Activated CD4-positive, alpha-beta T cell treated with anti-CD3 and anti-CD28 coated beads for 4 hours (primary cell): ENCODE data around the gene PCDHA11.
"Not testable (repeated sequence)": the region's sequence is repeated elsewhere in the genome, so short reads cannot be mapped to it uniquely, and the experiment has no call there.

Source experiments
- DNase-seq, 2 donors: peaks; one replicate each; pipeline ENCODE4 v3.0.0-alpha.2; 2020

PCDHA11 gene, protein sequence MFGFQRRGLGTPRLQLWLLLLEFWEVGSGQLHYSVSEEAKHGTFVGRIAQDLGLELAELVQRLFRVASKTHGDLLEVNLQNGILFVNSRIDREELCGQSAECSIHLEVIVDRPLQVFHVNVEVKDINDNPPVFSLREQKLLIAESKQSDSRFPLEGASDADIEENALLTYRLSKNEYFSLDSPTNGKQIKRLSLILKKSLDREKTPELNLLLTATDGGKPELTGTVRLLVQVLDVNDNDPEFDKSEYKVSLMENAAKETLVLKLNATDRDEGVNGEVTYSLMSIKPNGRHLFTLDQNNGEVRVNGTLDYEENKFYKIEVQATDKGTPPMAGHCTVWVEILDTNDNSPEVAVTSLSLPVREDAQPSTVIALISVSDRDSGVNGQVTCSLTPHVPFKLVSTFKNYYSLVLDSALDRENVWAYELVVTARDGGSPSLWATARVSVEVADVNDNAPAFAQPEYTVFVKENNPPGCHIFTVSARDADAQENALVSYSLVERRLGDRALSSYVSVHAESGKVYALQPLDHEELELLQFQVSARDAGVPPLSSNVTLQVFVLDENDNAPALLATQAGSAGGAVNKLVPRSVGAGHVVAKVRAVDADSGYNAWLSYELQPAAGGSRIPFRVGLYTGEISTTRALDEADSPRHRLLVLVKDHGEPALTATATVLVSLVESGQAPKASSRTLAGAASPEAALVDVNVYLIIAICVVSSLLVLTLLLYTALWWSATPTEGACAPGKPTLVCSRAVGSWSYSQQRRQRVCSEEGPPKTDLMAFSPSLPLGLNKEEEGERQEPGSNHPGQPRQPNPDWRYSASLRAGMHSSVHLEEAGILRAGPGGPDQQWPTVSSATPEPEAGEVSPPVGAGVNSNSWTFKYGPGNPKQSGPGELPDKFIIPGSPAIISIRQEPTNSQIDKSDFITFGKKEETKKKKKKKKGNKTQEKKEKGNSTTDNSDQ

DNA sequence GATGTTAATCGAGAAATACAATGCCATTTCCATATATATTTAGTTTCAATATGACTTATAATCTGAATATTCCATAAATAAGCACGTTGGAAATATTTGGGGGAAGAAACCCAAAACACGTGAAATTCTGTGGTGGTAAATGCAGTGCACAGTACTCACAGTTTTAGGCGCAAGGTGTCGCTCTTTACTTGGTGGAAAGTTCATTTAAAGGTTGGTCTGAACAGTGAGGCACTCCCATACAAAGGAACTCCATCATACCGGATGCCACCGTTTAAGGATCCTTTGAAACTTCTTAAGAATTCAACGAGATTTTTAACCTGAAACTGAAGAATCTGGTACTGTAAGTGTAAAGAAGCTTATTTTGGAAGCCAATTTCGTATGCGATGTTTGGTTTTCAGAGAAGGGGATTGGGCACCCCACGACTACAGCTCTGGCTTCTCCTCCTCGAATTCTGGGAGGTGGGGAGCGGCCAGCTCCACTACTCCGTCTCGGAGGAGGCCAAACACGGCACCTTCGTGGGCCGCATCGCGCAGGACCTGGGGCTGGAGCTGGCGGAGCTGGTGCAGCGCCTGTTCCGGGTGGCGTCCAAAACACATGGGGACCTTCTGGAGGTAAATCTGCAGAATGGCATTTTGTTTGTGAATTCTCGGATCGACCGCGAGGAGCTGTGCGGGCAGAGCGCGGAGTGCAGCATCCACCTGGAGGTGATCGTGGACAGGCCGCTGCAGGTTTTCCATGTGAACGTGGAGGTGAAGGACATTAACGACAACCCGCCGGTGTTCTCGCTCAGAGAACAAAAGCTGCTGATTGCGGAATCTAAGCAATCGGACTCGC, at the start of gene PCDHA11:
TSS of gene PCDHA11 (plus strand) at position 237 of the 834 bp plus-strand sequence. CDS start at position 384, 147 bp downstream.
- DNase-seq = no peak

DNA sequence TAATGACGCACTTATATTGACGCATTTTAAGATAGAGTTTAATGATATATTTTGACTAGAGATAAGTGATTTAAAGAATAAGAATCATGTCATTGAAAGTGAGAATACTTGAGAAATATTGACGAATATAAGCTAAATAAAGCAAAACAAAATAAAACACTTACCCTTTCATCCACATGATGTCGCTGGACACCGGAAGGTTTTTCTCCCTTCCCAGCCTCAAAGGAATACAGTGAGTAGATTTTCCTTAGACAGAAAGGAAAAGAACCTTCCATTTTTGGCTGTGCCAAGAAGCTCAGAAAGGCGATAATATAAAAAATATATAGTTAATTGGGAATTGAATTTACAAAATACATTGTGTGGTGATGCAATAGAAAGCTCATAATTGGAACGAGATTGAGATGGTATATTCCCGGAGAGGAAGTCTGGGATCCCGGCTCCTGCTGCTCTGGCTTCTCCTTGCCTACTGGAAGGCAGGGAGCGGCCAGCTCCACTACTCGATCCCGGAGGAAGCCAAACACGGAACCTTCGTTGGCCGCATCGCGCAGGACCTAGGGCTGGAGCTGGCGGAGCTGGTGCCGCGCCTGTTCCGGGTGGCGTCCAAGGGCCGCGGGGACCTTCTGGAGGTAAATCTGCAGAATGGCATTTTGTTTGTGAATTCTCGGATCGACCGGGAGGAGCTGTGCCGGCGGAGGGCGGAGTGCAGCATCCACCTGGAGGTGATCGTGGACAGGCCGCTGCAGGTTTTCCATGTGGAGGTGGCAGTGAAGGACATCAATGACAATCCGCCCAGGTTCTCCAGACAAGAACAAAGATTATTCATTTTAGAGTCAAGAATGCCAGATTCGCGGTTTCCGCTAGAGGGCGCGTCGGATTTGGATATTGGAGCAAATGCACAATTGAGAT, 47.1 kb upstream of the PCDHA11 start, which contains the start of gene PCDHA5:
TSS of gene PCDHA5 (plus strand) at position 239 of the 906 bp plus-strand sequence.
- no peak for DNase-seq

DNA sequence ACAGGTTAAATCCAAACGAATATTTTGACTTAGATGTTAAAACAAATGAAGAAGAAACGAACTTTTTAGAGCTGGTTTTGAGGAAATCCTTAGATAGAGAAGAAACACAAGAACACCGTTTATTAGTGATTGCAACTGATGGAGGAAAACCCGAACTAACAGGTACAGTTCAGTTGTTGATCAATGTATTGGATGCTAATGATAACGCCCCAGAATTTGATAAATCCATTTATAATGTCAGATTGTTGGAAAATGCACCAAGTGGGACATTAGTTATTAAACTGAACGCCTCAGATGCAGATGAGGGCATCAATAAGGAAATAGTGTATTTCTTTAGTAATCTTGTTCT, 46.5 kb upstream of the PCDHA11 start:
- DNase-seq = no peak

DNA sequence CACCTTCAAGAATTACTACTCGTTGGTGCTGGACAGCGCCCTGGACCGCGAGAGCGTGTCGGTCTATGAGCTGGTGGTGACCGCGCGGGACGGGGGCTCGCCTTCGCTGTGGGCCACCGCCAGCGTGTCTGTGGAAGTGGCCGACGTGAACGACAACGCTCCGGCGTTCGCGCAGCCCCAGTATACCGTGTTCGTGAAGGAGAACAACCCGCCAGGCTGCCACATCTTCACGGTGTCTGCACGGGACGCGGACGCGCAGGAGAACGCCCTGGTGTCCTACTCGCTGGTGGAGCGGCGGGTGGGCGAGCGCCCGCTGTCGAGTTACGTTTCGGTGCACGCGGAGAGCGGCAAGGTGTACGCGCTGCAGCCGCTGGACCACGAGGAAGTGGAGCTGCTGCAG, 45.8 kb upstream of the PCDHA11 start:
- DNase-seq = not testable (repeated sequence)

DNA sequence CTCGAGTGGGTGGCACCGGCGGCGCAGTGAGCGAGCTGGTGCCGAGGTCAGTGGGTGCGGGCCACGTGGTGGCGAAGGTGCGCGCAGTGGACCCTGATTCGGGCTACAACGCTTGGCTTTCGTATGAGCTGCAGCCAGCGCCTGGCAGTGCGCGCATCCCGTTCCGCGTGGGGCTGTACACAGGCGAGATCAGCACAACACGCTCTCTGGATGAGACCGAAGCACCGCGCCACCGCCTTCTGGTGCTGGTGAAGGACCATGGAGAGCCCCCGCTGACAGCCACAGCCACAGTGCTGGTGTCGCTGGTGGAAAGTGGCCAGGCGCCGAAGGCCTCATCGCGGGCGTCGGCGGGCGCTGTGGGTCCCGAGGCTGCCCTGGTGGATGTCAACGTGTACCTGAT, 45.3 kb upstream of the PCDHA11 start:
- DNase-seq = no peak

DNA sequence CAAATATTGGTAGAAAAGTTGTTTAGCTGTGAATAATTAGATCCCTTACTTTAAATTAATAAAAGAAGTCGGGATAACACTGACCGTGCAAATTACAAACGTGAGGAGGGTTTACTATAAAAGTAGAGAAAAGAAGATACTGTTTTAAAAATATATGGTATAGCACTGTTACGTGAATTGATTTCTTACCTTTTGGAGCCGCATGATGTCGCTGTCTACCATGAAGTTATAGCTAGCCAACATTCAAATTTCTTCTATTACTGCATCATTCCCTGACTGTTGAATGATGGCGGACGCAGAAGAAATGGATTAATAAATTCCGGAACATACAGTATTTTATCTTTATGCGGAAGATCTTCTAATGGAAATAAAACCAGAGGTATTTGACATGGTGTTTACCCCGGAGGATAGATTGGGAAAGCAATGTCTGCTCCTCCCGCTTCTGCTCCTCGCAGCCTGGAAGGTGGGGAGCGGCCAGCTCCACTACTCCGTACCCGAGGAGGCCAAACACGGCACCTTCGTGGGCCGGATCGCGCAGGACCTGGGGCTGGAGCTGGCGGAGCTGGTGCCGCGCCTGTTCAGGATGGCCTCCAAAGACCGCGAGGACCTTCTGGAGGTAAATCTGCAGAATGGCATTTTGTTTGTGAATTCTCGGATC, 40.9 kb upstream of the PCDHA11 start, which contains the start of gene PCDHA6:
TSS of gene PCDHA6 (plus strand) at position 257 of the 658 bp plus-strand sequence. CDS start at position 389, 132 bp downstream.
- no peak for DNase-seq

DNA sequence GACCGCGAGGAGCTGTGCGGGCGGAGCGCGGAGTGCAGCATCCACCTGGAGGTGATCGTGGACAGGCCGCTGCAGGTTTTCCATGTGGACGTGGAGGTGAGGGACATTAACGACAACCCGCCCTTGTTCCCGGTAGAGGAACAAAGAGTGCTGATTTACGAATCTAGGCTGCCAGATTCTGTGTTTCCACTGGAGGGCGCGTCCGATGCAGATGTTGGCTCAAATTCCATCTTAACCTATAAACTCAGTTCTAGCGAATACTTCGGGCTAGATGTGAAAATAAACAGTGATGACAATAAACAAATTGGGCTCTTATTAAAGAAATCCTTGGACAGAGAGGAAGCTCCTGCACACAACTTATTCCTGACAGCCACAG, 40.4 kb upstream of the PCDHA11 start:
- no peak for DNase-seq

DNA sequence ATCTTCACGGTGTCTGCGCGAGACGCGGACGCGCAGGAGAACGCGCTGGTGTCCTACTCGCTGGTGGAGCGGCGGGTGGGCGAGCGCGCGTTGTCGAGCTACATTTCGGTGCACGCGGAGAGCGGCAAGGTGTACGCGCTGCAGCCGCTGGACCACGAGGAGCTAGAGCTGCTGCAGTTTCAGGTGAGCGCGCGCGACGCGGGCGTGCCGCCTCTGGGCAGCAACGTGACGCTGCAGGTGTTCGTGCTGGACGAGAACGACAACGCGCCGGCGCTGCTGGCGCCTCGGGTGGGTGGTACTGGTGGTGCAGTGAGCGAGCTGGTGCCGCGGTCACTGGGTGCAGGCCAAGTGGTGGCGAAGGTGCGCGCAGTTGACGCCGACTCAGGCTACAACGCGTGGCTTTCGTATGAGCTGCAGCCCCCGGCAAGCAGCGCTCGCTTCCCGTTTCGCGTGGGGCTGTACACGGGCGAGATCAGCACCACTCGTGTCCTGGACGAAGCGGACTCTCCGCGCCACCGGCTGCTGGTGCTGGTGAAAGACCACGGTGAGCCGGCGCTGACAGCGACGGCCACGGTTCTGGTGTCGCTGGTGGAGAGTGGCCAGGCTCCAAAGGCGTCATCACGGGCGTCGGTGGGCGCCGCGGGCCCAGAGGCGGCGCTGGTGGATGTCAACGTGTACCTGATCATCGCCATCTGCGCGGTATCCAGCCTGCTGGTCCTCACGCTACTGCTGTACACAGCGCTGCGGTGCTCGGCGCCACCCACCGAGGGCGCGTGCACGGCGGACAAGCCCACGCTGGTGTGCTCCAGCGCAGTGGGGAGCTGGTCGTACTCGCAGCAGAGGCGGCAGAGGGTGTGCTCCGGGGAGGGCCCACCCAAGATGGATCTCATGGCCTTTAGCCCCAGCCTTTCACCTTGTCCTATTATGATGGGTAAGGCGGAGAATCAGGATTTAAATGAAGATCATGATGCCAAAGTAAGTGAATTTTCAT, 39.0 kb upstream of the PCDHA11 start:
- DNase-seq = not testable (repeated sequence)

DNA sequence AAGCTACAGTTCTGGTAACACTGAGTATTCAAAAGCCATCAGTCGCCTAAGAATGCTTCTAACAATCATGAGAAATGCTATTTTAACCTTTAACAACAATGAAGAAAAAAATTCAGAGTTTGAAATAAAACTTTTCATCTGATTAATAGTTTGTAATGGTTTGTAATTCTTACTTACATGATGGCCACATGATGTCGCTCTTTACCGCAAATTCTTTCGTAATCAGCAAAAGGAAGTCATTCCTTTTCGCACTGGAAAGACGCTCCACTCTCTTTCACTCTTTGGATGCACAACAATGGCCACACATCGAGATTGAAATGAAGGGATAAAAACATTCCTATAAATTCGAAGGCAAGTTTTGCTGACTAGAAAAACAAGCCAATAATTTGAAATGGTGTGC, 34.8 kb upstream of the PCDHA11 start, which contains the start of gene PCDHA7:
TSS of gene PCDHA7 (plus strand) at position 277 of the 400 bp plus-strand sequence. CDS start at position 392, 115 bp downstream.
- DNase-seq = no peak

DNA sequence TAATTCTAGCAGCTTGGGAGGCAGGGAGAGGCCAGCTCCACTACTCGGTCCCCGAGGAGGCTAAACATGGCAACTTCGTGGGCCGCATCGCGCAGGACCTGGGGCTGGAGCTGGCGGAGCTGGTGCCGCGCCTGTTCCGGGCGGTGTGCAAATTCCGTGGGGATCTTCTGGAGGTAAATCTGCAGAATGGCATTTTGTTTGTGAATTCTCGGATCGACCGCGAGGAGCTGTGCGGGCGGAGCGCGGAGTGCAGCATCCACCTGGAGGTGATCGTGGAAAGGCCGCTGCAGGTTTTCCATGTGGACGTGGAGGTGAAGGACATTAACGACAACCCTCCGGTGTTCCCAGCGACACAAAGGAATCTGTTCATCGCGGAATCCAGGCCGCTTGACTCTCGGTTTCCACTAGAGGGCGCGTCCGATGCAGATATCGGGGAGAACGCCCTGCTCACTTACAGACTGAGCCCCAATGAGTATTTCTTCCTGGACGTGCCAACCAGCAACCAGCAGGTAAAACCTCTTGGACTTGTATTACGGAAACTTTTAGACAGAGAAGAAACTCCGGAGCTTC, 34.2 kb upstream of the PCDHA11 start:
- DNase-seq = not testable (repeated sequence)

DNA sequence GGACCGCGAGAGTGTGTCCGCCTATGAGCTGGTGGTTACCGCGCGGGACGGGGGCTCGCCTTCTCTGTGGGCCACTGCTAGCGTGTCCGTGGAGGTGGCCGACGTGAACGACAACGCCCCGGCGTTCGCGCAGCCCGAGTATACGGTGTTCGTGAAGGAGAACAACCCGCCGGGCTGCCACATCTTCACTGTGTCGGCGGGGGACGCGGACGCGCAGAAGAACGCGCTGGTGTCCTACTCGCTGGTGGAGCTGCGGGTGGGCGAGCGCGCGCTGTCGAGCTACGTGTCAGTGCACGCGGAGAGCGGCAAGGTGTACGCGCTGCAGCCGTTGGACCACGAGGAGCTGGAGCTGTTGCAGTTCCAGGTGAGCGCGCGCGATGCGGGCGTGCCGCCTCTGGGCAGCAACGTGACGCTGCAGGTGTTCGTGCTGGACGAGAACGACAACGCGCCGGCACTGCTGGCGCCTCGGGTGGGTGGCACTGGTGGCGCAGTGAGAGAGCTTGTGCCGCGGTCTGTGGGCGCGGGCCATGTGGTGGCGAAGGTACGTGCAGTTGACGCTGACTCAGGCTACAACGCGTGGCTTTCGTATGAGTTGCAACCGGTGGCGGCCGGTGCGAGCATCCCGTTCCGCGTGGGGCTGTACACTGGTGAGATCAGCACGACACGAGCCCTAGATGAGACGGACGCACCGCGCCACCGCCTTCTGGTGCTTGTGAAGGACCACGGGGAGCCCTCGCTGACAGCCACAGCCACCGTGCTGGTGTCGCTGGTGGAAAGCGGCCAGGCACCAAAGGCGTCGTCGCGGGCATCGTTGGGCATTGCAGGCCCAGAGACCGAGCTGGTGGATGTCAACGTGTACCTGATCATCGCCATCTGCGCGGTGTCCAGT, 32.9 kb upstream of the PCDHA11 start:
- DNase-seq = no peak

DNA sequence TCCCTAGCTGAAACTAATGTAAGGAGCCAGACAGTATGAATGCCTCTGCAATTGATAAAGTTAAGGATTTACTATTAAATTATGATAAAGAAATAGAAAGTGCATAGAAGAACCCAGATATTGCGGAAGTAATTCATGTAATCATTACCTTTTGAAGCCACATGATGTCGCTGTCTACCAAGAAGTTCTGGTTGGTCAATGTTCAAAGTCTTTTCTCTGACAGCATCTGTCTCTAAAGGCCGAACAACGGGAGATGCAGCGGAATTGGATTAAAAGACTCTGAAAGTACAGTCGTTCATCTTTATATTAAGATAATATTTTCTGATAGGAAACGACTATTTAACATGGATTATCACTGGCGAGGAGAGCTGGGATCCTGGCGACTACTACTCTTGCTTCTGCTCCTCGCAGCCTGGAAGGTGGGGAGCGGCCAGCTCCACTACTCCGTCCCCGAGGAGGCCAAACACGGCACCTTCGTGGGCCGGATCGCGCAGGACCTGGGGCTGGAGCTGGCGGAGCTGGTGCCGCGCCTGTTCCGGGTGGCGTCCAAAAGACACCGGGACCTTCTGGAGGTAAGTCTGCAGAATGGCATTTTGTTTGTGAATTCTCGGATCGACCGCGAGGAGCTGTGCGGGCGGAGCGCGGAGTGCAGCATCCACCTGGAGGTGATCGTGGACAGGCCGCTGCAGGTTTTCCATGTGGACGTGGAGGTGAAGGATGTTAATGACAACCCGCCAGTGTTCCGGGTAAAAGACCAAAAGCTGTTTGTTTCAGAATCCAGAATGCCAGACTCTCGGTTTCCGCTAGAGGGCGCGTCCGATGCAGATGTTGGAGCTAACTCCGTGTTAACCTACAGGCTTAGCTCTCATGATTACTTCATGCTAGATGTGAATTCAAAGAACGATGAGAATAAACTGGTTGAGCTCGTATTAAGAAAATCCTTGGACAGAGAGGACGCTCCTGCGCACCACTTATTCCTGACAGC, 27.5 kb upstream of the PCDHA11 start, which contains the start of gene PCDHA8:
TSS of gene PCDHA8 (plus strand) at position 210 of the 985 bp plus-strand sequence. CDS start at position 345, 135 bp downstream.
- DNase-seq = no peak

DNA sequence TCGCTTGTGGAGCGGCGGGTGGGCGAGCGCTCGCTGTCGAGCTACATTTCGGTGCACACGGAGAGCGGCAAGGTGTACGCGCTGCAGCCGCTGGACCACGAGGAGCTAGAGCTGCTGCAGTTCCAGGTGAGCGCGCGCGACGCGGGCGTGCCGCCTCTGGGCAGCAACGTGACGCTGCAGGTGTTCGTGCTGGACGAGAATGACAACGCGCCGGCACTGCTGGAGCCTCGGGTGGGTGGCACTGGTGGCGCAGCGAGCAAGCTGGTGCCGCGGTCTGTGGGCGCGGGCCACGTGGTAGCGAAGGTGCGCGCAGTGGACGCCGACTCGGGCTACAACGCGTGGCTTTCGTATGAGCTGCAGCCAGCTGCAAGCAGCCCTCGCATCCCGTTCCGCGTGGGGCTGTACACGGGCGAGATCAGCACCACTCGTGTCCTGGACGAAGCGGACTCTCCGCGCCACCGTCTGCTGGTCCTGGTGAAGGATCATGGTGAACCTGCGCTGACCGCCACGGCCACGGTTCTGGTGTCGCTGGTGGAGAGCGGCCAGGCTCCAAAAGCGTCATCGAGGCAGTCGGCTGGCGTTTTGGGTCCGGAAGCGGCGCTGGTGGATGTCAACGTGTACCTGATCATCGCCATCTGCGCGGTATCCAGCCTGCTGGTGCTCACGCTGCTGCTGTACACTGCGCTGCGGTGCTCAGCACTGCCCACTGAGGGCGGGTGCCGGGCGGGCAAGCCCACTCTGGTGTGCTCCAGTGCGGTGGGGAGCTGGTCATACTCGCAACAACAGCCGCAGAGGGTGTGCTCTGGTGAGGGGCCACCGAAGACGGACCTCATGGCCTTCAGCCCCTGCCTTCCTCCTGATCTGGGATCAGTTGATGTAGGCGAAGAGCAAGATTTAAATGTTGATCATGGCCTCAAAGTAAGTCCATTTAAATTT, 25.7 kb upstream of the PCDHA11 start:
- no peak for DNase-seq

DNA sequence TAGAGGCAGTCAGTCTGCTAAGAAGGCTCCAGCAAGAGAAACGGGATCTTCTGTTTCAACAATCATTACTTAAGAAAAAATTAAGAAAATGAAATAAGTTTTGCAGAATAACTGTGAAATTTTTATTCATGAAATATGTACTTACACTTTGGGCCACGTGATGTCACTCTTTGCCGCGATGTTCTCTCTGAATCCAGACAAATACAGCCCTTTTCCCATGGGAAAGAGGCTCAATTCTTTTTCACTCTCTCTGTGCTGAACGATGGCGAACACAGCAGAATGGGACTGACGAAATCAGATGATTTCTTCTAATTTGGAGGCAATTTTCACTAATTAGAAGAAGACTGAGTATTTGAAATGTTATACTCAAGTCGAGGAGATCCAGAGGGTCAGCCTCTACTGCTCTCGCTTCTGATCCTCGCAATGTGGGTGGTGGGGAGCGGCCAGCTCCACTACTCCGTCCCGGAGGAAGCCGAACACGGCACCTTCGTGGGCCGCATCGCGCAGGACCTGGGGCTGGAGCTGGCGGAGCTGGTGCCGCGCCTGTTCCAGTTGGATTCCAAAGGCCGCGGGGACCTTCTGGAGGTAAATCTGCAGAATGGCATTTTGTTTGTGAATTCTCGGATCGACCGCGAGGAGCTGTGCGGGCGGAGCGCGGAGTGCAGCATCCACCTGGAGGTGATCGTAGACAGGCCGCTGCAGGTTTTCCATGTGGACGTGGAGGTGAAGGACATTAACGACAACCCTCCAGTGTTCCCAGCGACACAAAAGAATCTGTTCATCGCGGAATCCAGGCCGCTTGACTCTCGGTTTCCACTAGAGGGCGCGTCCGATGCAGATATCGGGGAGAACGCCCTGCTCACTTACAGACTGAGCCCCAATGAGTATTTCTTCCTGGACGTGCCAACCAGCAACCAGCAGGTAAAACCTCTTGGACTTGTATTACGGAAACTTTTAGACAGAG, 20.3 kb upstream of the PCDHA11 start, which contains the start of gene PCDHA9:
TSS of gene PCDHA9 (plus strand) at position 244 of the 964 bp plus-strand sequence. CDS start at position 358, 114 bp downstream.
- DNase-seq = not testable (repeated sequence)
